Fibroblast of peridontal ligament (primary cell): ENCODE results near the gene TNIK.
"Not testable (repeated sequence)": the region's sequence is repeated elsewhere in the genome, so short reads cannot be mapped to it uniquely, and the experiment has no call there.

Experiments used
- DNase-seq: peaks from one replicate; pipeline ENCODE4 v3.0.0-alpha.2; 2010; ENCODE audit errors: extremely low read depth

The TNIK gene

DNA sequence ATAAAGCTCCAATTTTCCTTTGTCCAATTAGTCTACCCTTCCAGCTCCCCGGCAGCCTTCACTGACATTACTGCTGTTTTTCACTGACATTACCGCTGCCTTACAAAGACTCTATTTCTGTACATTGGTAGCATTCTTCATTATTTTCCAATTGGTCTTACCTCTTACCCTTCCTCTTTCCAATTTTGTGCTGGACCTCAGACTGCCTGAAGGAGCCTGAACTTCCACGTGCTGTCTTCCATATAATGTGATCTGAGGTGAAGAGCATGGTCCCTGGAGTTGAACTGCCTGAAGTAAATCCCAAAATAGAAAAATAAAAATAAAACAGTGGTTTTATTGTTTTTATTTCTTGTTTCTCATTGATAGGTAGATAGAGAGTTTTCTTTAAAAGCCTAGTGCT, 9.2 kb upstream of the TNIK start:
- no peak for DNase-seq

DNA sequence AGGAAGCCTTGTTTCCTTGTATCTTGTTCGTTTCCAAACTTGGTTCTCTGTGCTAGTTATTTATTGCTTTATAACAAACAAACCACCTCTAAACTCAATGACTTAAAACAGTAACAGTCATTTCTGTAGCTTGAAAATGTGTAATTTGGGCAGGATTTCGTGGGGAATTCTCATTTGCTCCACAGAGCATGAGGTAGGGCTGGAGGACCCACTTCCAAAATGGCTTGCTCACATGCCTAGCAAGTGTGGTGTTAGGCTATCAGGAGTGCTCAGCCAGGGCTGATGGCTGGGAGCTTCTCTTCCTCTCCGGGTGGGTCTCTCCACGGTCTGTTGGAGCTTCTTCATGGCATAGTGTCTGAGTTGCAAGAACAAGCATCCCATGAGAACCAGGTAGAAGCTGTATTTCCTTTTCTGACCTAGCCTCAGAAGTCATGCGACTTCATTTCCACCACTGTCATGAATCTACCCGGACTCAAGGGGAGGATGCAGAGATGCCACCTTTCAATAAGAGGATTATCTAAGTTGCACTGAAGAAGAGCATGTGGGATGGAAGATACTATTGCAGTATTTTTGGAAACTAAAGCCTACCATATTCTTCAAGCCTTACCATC, 8.2 kb upstream of the TNIK start:
- DNase-seq, result no peak

DNA sequence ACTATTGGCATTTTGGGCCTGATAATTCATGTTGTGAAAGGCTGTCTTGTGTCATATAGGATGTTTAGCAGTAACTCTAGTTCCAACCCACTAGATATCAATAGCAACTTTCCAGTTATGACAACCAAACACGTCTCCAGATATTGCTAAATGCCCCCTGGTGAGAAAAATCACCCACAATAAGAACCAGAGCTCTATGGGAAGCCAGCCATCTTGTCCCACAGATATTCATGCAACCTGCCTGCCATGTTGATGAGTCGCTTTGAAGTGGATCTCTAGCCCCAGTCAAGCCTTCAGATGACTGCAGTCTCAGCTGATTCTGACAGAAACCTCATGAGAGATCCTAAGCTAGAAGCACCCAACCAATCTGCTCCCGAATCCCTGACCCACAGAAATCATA, 5.6 kb upstream of the TNIK start:
- no peak for DNase-seq

DNA sequence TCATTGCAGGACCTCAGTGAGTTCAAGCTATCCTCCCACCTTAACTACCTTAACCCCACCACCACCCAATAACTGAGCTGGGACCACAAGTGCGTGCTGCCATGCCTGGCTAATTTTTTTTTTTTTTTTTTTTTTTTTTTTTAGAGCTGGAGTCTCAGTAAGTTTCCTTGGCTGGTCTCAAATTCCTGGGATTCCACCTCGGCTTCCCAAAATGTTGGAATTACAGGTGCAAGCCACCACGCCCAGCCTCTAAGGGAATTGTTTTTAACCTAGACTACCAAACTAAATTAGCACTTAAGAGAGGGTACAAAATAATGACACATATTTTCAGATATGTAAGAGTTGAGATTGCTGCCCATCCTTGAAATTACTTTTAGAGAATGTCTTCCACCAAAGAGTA, 4.3 kb upstream of the TNIK start:
- no peak for DNase-seq

DNA sequence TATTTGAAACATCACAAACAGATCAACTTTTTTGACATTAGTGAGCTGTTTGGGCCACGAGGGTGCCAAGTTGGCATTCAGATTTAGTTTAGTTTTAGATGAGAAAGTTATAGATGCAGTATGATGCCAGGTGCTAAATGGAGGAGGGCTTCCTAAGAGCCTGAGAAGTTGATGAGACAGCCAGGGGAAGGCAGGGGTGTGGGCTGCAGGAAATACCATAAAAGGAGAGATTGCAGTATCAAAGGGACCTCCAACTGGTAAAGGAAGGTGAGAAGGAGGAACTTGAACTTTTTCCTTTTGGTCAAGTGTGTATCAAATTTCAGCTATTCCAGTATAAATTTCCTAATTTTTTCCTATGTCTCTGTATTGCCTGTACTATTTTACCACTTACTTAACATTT, 2.0 kb upstream of the TNIK start:
- DNase-seq, result no peak

DNA sequence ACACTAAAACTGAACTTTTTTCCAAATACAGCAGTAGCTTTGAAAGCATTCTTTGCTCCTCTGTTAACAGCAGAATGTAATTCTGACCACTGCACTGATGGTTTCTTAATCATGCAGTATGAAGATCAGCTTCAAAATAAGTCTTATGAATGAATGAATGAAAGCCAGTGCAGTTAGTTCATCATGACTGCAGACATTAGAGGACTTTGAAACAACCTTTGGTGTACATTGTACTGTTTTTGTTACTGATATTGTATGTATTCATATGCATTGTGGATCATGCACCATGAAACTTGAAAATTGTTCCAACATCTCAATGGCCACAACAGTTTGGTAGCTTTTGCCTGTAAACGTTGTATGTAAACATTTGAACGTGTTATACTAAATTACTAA, 1.3 kb upstream of the TNIK start:
- peak; percentile 3 for DNase-seq

DNA sequence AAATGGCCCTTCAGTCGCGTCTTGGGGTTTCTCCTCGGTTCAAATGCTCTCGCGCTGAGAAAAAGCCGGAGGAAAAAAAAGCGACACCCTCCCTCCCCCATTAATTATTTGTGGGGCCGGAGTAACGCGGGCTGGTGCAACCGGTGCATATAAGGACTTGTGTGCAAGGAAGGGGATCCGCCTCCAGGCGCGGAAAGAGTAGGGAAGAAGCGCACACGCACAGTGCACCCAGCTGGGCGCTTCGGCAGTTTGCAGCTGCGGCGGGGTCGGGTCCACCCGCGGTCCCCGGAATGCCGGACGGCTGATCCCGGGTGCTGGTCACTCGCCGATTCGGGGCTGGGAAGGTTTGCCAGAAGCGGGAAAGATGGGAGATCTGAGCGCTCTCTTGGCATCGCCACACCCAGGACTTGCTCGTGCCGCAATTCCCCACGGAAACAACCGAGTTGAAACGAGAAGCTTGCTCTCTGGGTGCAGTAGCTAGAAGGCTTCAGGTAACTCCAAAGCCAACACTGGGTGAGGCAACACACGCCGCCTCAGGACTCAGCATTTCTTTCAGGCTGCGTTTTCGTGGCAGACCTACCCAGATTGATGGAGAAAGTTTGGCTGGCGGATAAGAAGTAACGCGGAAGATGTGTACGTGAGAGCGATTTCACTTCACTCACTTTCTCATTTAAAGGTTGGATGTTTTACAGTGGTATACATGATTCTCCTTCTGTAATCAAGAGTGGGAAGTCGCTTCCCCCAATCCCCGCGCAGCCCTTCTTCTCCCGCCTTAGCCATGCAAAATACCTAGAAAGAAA, 720 bp upstream of the TNIK start:
- peak; percentile 5 for DNase-seq

DNA sequence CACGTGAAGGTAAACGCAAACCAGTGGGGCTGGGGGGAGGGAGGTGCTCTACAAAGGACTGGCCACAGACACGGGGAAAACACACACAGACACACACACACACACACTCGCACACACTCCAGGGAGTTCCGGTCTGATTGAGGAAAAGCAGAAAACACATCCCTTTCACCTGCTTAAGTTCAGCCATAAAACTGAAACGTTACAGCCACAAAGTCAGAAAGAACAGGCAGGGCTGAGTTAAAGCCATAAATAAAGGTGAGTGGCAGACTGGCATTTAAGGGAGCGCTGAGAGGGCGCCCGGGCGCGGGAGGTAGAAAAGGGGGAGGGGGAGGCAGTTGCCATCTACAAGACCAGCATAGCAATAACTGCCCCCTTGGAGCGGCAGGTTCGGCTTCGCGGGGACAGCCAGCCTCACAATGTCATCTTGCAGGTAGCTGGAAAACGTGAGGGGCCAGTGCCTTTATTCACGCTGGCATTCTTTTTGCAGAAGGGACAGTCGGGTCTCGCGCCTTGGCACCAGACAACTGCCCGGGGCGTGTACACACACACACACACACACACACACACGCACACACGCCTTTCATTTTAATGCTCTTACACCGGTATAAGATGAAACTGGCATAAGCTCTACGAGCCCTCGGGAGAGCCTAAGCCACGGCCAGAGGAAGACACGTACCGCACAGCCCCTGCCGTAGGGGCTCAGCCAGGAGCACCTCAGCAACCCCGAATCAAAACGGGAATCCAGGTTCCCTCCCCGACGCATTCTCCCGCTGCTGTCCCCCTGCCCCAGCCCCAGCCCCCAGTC, 866 bp downstream of the TNIK start:
- DNase-seq, result peak; percentile 1

DNA sequence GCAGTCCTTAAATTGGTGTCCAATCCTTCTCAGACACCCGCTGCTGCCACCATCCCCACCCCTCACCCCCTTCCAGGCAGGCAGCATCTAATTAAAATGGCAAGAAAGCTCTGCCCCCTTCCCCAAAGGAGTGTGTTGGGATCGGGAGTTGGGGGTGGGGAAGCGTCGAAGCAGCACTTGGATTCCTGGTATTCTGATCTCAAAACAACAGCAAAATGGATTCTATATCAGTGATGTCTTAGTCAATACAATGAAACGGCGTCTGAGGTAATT, 1.4 kb downstream of the TNIK start:
- DNase-seq, result no peak

DNA sequence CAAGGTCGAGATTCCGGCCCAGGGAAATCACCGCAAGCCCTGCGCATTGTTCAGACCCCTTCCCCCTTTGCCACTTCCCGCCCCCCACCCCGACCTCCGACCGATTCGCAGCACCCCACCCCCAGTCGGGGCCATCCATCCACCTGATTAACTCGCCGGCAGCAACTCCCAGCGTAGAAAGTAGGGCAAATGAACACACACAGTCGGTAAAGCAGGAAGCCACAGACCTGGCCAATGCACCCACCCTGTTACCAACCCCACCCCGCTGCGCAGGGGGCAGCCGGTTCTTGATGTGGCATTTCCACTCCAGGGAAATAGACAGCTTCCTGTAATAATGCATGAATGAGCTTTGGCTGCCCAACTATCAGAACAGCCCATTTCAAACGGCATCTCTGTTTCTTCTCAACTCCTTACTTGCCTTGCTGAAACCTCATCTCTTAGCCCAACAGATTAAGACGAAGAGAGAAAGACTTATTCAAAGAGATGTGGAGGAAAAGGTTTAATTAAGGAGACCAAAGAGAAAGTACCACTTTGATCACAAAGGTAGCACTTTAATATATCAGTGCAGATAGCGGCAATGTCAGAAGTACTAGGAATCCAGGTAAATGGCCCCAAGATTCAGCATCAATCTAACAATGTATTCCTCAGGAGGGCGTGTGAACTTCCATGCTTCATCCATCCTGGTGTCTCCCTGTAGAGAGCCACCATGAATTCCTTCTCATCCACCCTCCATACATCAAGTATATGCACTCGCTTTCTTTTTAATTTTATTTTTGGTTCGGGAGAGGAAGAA, 1.9 kb downstream of the TNIK start:
- no peak for DNase-seq

DNA sequence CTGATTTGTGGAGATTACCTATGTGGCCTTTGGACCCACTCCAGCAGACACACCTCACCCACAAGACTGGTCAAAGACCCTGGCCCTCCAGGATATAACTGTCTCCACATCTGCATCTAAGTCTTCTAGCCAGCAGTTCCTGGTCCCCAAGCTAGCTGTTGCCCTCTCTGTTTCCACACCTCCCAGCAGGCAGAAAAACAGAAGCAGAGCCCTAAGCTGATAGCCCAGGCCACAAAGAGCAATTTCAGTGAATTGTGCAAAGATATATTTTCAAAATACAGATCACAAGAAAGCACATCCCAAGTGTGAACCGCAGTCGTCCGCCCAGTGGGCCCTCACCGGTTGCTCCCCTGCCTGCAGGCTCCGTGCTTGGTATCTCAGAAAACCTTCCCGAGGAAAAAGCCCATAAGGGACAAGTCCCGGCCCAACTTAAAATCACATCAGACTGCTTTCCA, 2.6 kb downstream of the TNIK start:
- no peak for DNase-seq

DNA sequence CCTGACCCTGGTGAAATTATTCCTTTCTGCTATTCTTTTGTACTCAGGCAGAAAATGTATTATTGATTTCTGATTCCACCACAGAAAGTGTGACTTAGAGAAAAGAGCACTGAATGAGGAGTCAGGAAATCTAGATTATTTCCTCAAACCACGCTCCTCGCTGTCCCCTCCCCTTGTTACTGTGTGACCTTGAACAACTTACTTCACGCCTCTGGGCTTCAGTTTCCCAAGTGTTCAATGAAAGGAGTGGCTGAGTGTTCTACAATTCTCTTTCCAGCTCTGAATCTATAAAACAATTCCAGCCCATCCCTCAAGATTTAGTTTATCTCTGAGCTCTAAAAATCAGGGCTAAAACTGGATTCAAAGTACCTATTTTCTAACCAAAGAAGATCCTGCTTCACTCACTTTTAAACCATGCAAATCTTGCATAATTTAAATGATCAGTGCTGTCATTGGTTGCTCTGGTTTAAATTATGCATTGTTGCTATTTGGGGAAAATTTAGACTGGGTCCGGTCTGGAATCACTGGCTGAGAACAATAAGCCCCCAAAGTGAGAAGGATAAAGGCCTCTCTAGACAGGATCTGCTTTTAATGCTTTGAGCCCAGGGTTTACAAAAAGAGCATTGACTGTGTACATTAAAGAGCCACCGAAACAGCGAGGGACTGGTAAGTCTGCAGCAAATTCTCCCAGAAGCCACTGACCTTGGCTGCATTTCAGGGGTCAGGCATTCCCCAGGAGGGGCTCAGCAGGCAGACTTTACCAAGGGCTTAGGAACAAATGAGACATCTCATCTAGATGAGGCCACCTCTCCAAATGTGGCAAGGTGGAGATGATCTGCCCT, 3.2 kb downstream of the TNIK start:
- DNase-seq, result no peak

DNA sequence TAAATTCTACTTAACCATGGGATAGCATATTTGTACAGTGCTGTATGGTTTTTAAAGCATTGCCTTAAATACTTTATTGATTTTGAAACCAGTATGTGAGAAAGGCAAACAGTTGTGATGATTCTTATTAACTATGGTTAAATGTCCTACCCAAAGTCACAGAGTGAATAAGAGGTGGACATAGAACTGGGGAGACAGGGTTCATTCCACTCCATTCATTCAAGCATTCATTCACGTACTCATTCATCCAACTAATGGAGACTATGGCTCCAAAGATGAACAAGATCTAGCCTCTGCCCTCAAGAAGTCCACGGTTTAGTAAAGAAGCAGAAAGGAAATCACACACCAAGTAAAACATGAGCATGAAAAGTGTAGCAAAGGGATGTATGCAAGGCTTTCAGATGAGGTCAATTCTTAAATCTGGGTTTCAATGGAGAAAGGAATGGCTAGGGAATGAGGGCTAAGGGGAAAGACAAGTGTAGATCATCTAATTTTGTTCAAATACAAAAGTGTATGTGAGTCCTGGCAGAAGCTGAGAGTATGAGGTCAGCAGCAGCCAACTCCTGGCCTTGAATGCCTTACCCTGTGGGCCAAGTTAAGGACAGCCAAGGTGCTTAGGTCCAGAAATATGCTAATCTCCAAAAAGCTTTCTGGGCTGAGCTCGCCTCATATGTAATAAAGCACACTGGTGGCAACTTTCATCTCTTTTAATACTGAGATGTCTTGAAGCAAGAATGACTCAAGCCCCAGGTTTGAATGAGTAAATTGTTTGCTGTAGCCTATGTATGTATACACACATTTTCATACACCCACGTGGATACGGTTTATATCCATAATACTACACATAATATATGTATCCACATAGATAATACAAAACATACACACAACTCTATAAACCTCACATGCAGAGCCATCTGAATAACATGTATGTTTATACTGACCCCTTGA, 4.3 kb downstream of the TNIK start:
- DNase-seq, result no peak

DNA sequence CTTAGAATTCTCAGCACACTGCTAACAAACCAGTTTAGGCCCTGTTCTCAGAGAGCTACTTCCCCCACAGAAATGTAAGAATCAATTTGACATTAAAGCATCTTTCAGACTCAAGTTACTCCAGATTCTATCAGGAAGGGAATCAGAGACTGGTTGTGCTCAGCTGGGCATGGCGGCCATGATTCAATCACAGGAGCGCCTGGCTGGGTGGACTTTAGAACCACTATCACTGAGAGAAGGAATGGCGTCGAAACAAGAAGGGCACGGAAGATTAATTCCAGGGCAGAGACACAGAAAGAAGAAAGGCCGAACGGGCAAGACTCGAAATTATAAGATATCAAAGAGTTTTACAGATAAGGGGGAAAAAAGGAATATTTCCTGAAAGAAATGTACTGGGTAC, 6.2 kb downstream of the TNIK start:
- no peak for DNase-seq

DNA sequence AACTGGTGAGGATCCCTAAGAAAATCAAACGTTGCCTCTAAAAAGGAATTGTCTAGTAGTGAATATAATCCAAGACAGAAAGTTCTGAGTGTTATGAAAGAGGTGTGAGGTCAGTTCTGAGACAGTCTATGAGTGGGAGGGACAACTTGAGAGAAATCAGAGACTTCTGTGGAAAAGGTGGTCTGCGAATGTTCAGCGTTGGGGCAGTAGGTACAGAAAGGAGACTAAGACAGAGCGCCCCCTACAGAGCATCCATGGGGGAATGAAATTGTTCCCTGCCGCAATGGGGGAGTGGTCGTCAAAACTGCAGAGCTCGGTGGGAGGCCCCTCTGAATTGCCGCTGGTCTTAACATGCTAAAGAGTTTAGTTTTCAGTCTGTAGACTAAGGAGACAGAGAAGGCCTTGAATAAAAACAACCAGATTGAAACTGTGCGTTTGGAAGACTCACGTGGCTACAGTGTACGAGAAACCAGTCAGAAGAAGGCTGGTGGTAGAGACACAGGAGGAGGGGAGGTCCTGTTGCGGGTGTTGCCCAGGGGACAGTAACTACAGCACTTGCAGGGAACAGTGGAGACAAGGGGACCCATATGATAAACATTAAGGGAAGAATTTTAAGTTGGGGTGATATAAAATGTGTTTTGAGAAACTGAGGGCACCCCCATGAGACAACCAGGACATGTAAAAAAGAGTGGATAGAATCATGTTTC, 6.9 kb downstream of the TNIK start:
- no peak for DNase-seq

DNA sequence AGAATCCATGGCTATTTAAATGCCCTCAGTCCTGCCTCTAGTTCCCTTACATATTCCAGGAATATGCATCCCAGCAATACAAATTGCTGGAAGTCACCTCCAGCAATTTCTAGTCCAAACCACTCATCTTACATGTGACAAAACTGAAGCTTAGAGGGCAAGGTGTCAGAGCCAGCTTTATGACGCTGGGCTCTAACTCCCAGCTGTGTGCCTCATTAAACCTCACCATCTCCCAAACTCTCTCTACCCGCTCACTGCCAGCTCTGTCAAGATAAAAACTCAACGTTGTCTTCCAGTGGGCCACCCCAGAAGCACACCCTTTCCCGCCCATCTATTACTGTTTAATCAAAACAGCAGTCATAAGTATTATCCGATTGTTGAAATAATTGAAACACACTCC, 7.9 kb downstream of the TNIK start:
- DNase-seq, result no peak

DNA sequence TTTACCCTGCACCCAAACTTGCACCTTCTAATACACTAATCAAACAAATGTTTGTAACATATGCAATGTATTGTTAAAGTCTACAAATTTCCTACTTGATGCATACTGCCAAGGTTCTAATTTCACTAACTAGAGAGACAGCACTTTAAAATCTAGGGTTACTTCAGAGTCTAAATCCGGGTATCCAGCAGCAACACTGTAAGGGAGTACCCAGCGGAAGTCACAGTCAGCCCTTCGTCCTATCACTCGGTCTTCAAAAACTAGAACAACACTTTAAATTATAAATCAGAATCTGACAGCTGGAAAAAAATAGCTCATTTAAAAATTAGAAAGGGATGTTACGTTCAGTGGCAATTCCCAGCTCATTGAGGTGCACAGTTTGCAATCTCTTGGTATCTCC, 8.3 kb downstream of the TNIK start:
- no peak for DNase-seq

DNA sequence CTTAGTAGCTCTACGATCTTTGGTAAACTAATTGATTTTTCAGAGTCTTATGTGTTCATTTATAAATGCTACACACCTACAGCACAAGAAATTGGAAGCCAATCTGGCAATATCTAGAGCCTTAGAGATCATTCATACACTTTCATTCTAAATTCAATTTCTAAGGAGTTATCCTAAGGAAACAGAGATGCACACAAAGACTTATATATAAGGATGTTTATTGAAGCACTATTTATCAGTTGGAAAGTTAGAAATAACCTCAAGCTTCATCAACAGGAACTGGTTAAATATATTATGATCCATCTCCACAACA, 12.7 kb downstream of the TNIK start:
- not testable (repeated sequence) for DNase-seq

DNA sequence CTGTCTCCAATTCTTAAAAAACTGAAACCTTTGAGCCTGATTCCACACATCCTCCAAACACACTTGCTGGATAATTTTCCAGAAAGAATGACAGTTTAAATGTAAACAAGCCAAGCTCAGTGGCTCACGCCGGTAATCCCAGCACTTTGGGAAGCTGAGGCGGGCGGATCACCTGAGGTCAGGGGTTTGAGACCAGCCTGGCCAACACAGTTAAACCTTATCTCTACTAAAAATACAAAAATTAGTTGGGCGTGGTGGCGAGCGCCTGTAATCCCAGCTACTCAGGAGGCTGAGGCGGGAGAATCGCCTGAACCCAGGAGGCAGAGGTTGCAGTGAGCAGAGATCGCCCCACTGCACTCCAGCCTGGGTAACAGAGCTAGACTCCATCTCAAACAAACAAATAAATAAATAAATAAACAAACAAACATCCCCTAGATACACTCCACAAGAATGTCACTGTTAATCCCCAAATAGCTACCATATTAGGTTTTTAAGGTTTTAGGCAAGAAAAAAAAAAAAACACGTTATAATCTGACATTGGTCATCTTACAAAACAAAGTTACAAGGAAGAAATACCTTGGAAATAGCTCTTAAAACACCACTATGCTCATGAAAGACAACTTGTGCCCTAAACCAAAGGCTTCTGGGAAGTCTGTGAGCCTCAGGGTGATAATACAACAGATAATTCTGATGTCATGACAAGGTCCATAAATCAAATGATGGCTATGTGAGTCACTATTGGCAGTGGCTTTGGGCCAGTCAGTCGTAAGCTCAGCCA, 13.2 kb downstream of the TNIK start:
- no peak for DNase-seq
